Stimulated activated naive CD4-positive, alpha-beta T cell treated with Interleukin-2 at 50 U/mL for 16 hours (primary cell): Measurements from ENCODE around the gene CEP89.
"Not testable (repeated sequence)": the region's sequence is repeated elsewhere in the genome, so short reads cannot be mapped to it uniquely, and the experiment has no call there.

ENCODE experiments used
- DNase-seq: peaks from one replicate; lab custom pipeline; 2025; lab: John Stamatoyannopoulos, UW

The CEP89 gene

GRCh38 chr19:32971715-32972540, at the start of gene CEP89, which contains the start of gene FAAP24:
Gene CEP89 (minus strand): TSS chr19:32971958. CDS start chr19:32971874, 84 bp downstream.
Gene FAAP24 (plus strand): TSS chr19:32972242. CDS start chr19:32973197, 955 bp downstream.
- peak; percentile 97 for DNase-seq

GRCh38 chr19:33010891-33011290, 39.1 kb upstream of the CEP89 start:
- DNase-seq: not testable (repeated sequence)

GRCh38 chr19:33008738-33009137, 37.0 kb upstream of the CEP89 start:
- no peak for DNase-seq

- no peak for DNase-seq
Measured at GRCh38 chr19:33005440-33005839, 33.7 kb upstream of the CEP89 start.

GRCh38 chr19:33003424-33004024, 31.8 kb upstream of the CEP89 start:
- not testable (repeated sequence) for DNase-seq

GRCh38 chr19:33002126-33002865, 30.5 kb upstream of the CEP89 start:
- DNase-seq: not testable (repeated sequence)

GRCh38 chr19:33000910-33001309, 29.2 kb upstream of the CEP89 start:
- no peak for DNase-seq

- DNase-seq: no peak
Measured at GRCh38 chr19:33000510-33000909, 28.8 kb upstream of the CEP89 start.

GRCh38 chr19:32998722-32999121, 27.0 kb upstream of the CEP89 start:
- no peak for DNase-seq

- no peak for DNase-seq
Measured at GRCh38 chr19:32997716-32998355, 26.1 kb upstream of the CEP89 start.

- DNase-seq: not testable (repeated sequence)
Measured at GRCh38 chr19:32997061-32997464, 25.3 kb upstream of the CEP89 start.

GRCh38 chr19:32995966-32996365, 24.2 kb upstream of the CEP89 start:
- DNase-seq: not testable (repeated sequence)

GRCh38 chr19:32988724-32989123, 17.0 kb upstream of the CEP89 start:
- DNase-seq: no peak

GRCh38 chr19:32988254-32988653, 16.5 kb upstream of the CEP89 start:
- DNase-seq: not testable (repeated sequence)

- DNase-seq: not testable (repeated sequence)
Measured at GRCh38 chr19:32982488-32982887, 10.7 kb upstream of the CEP89 start.

- DNase-seq: not testable (repeated sequence)
Measured at GRCh38 chr19:32979807-32980206, 8.0 kb upstream of the CEP89 start.

- not testable (repeated sequence) for DNase-seq
Measured at GRCh38 chr19:32977813-32978212, 6.1 kb upstream of the CEP89 start.

- DNase-seq: no peak
Measured at GRCh38 chr19:32977280-32977679, 5.5 kb upstream of the CEP89 start.

- DNase-seq: peak; percentile 45
Measured at GRCh38 chr19:32976223-32976805, 4.6 kb upstream of the CEP89 start.

- no peak for DNase-seq
Measured at GRCh38 chr19:32971012-32971595, 654 bp downstream of the CEP89 start.

- no peak for DNase-seq
Measured at GRCh38 chr19:32969549-32969948, 2.2 kb downstream of the CEP89 start.
